Measurements from ENCODE around the gene AUTS2.

GRCh38 chr7:69619635-69620034 lies 21.4 kb downstream of the AUTS2 start:
- TF ChIP-seq CTCF (IDR thresholded peaks at IDR 0.05) (no peak), POLR2A (IDR thresholded peaks at IDR 0.05) (no peak)
